ENCODE measurements around the gene SMIM7. TPM values are rescaled to one million over a fixed set of nuclear protein-coding genes. Genes with fewer than 3 reads are reported as not detected.
"Not testable (repeated sequence)": the region's sequence is repeated elsewhere in the genome, so short reads cannot be mapped to it uniquely, and the experiment has no call there.

The SMIM7 gene
- total RNA-seq, 1 experiment from 2014 or later: 55.9 TPM

DNA sequence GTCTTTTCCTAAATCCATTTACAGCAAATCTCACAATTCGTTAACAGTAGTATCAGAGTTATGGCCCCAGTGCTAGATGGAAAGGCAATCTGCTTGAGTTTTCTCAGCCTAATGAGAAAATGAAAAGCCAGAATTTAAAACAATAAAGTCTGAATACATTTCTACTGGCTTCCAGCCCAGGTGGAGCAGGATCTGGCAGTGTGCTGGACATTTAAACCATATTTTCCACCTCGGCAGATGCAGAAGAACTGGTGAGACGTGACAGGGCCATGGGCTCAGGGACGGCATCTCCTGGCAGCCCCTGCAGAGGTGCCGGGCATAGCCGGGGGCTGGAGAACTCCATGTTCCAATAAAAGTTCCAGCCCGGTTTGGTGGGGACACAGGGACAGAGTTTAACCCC is 7.1 kb downstream of the SMIM7 start:
- Mint-ChIP-seq H3K4me3 (no peak overlapping the region), H3K9me3 (peaks cover 4% of the 10 kb centered on the region; the same call in 1 of the 2 replicates), H3K36me3 (peaks cover 74% of the 10 kb centered on the region), H3K27ac (no peak overlapping the region), H3K4me1 (no peaks in the 10 kb centered on the region), H3K27me3 (ENCODE audit: low read depth) (no peaks in the 10 kb centered on the region)
- ChIA-PET CTCF (no interaction called here), POLR2A (no interaction called here)
- DNase-seq (ENCODE audit: low spot score): no peak
- TF ChIP-seq OVOL2 (CRISPR knock-in tag; IDR thresholded peaks at IDR 0.05; ENCODE audit: borderline replicate concordance): no peak
- no peak for TF ChIP-seq TEAD1 (CRISPR knock-in tag; IDR thresholded peaks at IDR 0.05)
- no peak for TF ChIP-seq NFATC4 (CRISPR knock-in tag; IDR thresholded peaks at IDR 0.05)
- TF ChIP-seq, protein P1, sequence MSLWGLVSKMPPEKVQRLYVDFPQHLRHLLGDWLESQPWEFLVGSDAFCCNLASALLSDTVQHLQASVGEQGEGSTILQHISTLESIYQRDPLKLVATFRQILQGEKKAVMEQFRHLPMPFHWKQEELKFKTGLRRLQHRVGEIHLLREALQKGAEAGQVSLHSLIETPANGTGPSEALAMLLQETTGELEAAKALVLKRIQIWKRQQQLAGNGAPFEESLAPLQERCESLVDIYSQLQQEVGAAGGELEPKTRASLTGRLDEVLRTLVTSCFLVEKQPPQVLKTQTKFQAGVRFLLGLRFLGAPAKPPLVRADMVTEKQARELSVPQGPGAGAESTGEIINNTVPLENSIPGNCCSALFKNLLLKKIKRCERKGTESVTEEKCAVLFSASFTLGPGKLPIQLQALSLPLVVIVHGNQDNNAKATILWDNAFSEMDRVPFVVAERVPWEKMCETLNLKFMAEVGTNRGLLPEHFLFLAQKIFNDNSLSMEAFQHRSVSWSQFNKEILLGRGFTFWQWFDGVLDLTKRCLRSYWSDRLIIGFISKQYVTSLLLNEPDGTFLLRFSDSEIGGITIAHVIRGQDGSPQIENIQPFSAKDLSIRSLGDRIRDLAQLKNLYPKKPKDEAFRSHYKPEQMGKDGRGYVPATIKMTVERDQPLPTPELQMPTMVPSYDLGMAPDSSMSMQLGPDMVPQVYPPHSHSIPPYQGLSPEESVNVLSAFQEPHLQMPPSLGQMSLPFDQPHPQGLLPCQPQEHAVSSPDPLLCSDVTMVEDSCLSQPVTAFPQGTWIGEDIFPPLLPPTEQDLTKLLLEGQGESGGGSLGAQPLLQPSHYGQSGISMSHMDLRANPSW (CRISPR knock-in tag; conservative IDR thresholded peaks at IDR 0.05; ENCODE audit: low read depth): no peak
- TF ChIP-seq ZBTB43 (CRISPR knock-in tag; IDR thresholded peaks at IDR 0.05): no peak
- TF ChIP-seq AFF4 (CRISPR knock-in tag; IDR thresholded peaks at IDR 0.05; ENCODE audit: borderline replicate concordance): no peak
- no peak for TF ChIP-seq GTF2I (CRISPR knock-in tag; conservative IDR thresholded peaks at IDR 0.05)
- TF ChIP-seq ZNF671 (CRISPR knock-in tag; IDR thresholded peaks at IDR 0.05): no peak
- no peak for ATAC-seq

DNA sequence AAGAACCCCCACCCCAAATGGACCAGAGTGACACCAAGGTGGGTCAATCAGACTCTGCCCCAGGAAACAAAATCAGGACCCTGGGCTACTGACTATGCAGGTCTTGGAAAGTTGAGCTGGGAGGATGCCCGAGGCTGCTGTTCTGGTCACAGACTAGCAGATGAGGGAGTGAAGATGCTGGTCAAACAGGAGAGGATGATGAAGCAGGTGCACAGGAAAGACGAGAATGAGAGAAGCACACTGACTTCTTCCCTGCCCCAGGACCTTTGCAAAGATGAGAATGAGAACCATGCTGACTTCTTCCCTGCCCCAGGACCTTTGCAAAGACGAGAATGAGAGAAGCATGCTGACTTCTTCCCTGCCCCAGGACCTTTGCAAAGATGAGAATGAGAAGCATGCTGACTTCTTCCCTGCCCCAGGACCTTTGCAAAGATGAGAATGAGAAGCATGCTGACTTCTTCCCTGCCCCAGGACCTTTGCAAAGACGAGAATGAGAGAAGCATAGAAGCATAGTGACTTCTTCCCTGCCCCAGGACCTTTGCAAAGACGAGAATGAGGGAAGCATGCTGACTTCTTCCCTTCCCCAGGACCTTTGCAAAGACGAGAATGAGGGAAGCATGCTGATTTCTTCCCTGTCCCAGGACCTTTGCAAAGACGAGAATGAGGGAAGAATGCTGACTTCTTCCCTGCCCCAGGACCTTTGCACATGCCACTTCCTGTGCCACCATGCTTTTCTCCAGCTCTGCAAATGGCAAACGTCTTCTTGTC is 8.3 kb downstream of the SMIM7 start:
- CTCF ChIA-PET; H3K9me3 Mint-ChIP-seq; H3K4me3 Mint-ChIP-seq; H3K4me1 Mint-ChIP-seq; POLR2A ChIA-PET; H3K27me3 Mint-ChIP-seq (ENCODE audit: low read depth); H3K27ac Mint-ChIP-seq; ATAC-seq; DNase-seq (ENCODE audit: low spot score): not testable (repeated sequence)
- H3K36me3 Mint-ChIP-seq: peaks cover 75% of the 10 kb centered on the region

DNA sequence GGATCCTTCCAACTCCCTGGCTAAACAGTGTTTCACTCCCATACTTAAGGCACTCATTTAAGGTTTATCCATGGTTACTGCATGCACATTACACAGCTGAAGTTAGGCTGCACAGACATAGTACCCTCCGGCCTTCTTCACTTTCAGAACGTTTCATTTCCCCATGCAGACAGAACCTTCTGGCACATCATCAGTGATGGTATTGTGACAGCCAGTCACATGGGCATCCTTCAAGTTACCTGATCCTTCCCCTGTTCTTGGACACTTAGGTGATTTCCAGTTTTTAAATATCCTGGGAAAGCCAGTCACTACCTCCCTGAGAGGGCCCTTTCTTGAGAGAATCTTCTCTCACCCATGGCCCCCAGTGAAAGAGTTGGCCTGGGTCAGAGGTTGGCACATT is 9.1 kb downstream of the SMIM7 start:
- H3K36me3 Mint-ChIP-seq: peaks cover 76% of the 10 kb centered on the region
- H3K27ac Mint-ChIP-seq: no peak overlapping the region; the same call in 1 of the 2 replicates
- ChIA-PET CTCF (no interaction called here), POLR2A (no interaction called here)
- no peak for ATAC-seq
- no peak for DNase-seq (ENCODE audit: low spot score)
- H3K4me3 Mint-ChIP-seq: no peak overlapping the region
- no peaks in the 10 kb centered on the region for H3K27me3 Mint-ChIP-seq (ENCODE audit: low read depth)
- H3K9me3 Mint-ChIP-seq: peaks cover 4% of the 10 kb centered on the region; the same call in 1 of the 2 replicates
- H3K4me1 Mint-ChIP-seq: no peaks in the 10 kb centered on the region
- TF ChIP-seq, protein P2, sequence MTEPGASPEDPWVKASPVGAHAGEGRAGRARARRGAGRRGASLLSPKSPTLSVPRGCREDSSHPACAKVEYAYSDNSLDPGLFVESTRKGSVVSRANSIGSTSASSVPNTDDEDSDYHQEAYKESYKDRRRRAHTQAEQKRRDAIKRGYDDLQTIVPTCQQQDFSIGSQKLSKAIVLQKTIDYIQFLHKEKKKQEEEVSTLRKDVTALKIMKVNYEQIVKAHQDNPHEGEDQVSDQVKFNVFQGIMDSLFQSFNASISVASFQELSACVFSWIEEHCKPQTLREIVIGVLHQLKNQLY (CRISPR knock-in tag; IDR thresholded peaks at IDR 0.05): no peak
- TF ChIP-seq, protein P3, sequence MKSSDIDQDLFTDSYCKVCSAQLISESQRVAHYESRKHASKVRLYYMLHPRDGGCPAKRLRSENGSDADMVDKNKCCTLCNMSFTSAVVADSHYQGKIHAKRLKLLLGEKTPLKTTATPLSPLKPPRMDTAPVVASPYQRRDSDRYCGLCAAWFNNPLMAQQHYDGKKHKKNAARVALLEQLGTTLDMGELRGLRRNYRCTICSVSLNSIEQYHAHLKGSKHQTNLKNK (CRISPR knock-in tag; IDR thresholded peaks at IDR 0.05): no peak
- TF ChIP-seq ATF3 (CRISPR knock-in tag; conservative IDR thresholded peaks at IDR 0.05) (no peak), TP53 (CRISPR knock-in tag; IDR thresholded peaks at IDR 0.05) (no peak), GRHL2 (CRISPR knock-in tag; IDR thresholded peaks at IDR 0.05; ENCODE audit: insufficient replicate concordance, severe bottlenecking) (no peak), PRRX2 (CRISPR knock-in tag; IDR thresholded peaks at IDR 0.05) (no peak), USF1 (CRISPR knock-in tag; IDR thresholded peaks at IDR 0.05) (no peak), ZNF317 (CRISPR knock-in tag; IDR thresholded peaks at IDR 0.05; ENCODE audit: borderline replicate concordance, low read depth) (no peak)
- TF ChIP-seq, protein P1 (CRISPR knock-in tag; conservative IDR thresholded peaks at IDR 0.05; ENCODE audit: low read depth): no peak

All from WTC11 (cell line).